Liver (tissue), 9 donors: ENCODE results near the gene OR10C1. TPM values are rescaled to one million over a fixed set of nuclear protein-coding genes. Genes with fewer than 3 reads are reported as not detected.

Experiments
- DNase-seq: peaks from one replicate; pipeline ENCODE4 v3.0.0-alpha.2; 2017; ENCODE audit warnings: low spot score
- H3K27ac ChIP-seq, 2 donors: one replicate each; pipeline ENCODE4 v1.7.0; 2013; ENCODE audit warnings: inconsistent platforms in 2 of 2, low read length in 2 of 2, control low read depth in 1 of 2, low read depth in 1 of 2, mild to moderate bottlenecking in 1 of 2
- H3K27me3 ChIP-seq, 4 donors: one replicate each; pipeline versions ENCODE4 v1.6.1 to v1.7.0; 2013; ENCODE audit warnings: low read length in 3 of 4, inconsistent platforms in 1 of 4, mild to moderate bottlenecking in 1 of 4, moderate library complexity in 1 of 4; ENCODE audit not compliant: control insufficient read depth in 4 of 4, insufficient read depth in 4 of 4
- H3K36me3 ChIP-seq, 4 donors: one replicate each; pipeline versions ENCODE4 v1.6.1 to v1.7.0; 2013; ENCODE audit warnings: low read length in 3 of 4, mild to moderate bottlenecking in 3 of 4, low read depth in 1 of 4, moderate library complexity in 1 of 4; ENCODE audit not compliant: control insufficient read depth in 4 of 4, insufficient read depth in 3 of 4
- H3K4me1 ChIP-seq, 4 donors: one replicate each; pipeline versions ENCODE4 v1.6.1 to v1.7.0; 2013; ENCODE audit warnings: low read length in 3 of 4, mild to moderate bottlenecking in 3 of 4, moderate library complexity in 1 of 4; ENCODE audit not compliant: control insufficient read depth in 4 of 4, insufficient read depth in 4 of 4
- H3K4me3 ChIP-seq, 3 donors: one replicate each; pipeline versions ENCODE4 v1.6.1 to v1.7.0; 2013; ENCODE audit warnings: low read length in 3 of 3, control low read depth in 1 of 3, low read depth in 1 of 3, mild to moderate bottlenecking in 1 of 3
- H3K9ac ChIP-seq, 2 donors: one replicate each; pipeline ENCODE4 v1.7.0; 2013; ENCODE audit warnings: low read length in 2 of 2, mild to moderate bottlenecking in 2 of 2, moderate library complexity in 2 of 2, control low read depth in 1 of 2, low read depth in 1 of 2
- H3K9me3 ChIP-seq, 4 donors: one replicate each; pipeline versions ENCODE4 v1.6.1 to v1.7.0; 2013; ENCODE audit warnings: low read length in 3 of 4; ENCODE audit not compliant: control insufficient read depth in 4 of 4
- ATF3 ChIP-seq: IDR thresholded peaks from 2 replicates; pipeline ENCODE4 v1.6.1; 2016; ENCODE audit warnings: antibody characterized with exemption
- EGR1 ChIP-seq, 2 donors: IDR thresholded peaks; 2 replicates each; pipeline ENCODE4 v1.6.1; 2016 to 2018; ENCODE audit warnings: antibody characterized with exemption in 2 of 2, low read depth in 2 of 2
- FOXA1 ChIP-seq: IDR thresholded peaks from 2 replicates; pipeline ENCODE4 v1.6.1; 2016; ENCODE audit warnings: antibody characterized with exemption
- FOXA2 ChIP-seq: IDR thresholded peaks from 2 replicates; pipeline ENCODE4 v1.6.1; 2016; ENCODE audit warnings: antibody characterized with exemption
- HNF4A ChIP-seq, 2 donors: conservative IDR thresholded peaks; 2 replicates each; pipeline ENCODE4 v1.6.1; 2016; ENCODE audit warnings: antibody characterized with exemption in 2 of 2, mild to moderate bottlenecking in 2 of 2
- HNF4G ChIP-seq: IDR thresholded peaks from 2 replicates; pipeline ENCODE4 v1.6.1; 2016; ENCODE audit warnings: antibody characterized with exemption
- JUND ChIP-seq, 2 donors: IDR thresholded peaks; 2 replicates each; pipeline ENCODE4 v1.6.1; 2016; ENCODE audit warnings: antibody characterized with exemption in 2 of 2
- MAX ChIP-seq: IDR thresholded peaks from 2 replicates; pipeline ENCODE4 v1.6.1; 2016; ENCODE audit warnings: antibody characterized with exemption
- NR2F2 ChIP-seq: IDR thresholded peaks from 2 replicates; pipeline ENCODE4 v1.6.1; 2016; ENCODE audit warnings: antibody characterized with exemption
- RAD21 ChIP-seq, 2 donors: IDR thresholded peaks; 2 replicates each; pipeline ENCODE4 v1.6.1; 2016; ENCODE audit warnings: antibody characterized with exemption in 2 of 2, mild to moderate bottlenecking in 2 of 2
- REST ChIP-seq: IDR thresholded peaks from 2 replicates; pipeline ENCODE4 v1.6.1; 2016; ENCODE audit warnings: antibody characterized with exemption, mild to moderate bottlenecking
- RXRA ChIP-seq, 2 donors: IDR thresholded peaks; 2 replicates each; pipeline ENCODE4 v1.6.1; 2017 to 2018; ENCODE audit warnings: antibody characterized with exemption in 2 of 2, mild to moderate bottlenecking in 1 of 2
- YY1 ChIP-seq: IDR thresholded peaks from 2 replicates; pipeline ENCODE4 v1.6.1; 2016; ENCODE audit warnings: antibody characterized with exemption, mild to moderate bottlenecking
- ZBTB33 ChIP-seq: IDR thresholded peaks from 2 replicates; pipeline ENCODE4 v1.6.1; 2016; ENCODE audit warnings: antibody characterized with exemption
- WGBS: extraction: QIAGEN DNeasy Blood & Tissue Kit; methylation state at CpG from one replicate; pipeline ENCODE4 v1.1.7; 2013; 5-methylcytosine and 5-hydroxymethylcytosine counted together
- polyA plus RNA-seq, 2 donors: library from polyadenylated mRNA; stranded (reverse) in 1 of 2; unstranded in 1 of 2; fragments of 200-250 nt in 1 of 2; fragments of >200 nt in 1 of 2; fragmentation: Nextera tagmentation in 1 of 2; extraction: Ambion mirVana in 1 of 2; gene quantifications; one replicate each; pipeline versions ENCODE4 v1.2.1 to v1.2.3, GENCODE V29; 2013 to 2015
- total RNA-seq, 2 donors: library from RNA; depleted of rRNA; stranded (reverse); fragments of >200 nt; gene quantifications; one replicate each; pipeline ENCODE4 v1.2.3, GENCODE V29; 2014
- donor health status: healthy.
- donor health status: healthy.
- donor health status: healthy.
- donor health status: healthy.
- donor health status: healthy.

The OR10C1 gene
- total and polyA plus RNA-seq, 4 donors: not detected

- peaks cover 0 to 6% (median 2%) of the 10 kb centered on the region in 4 donors for H3K4me1 ChIP-seq
- no peak for TF ChIP-seq HNF4A (conservative IDR thresholded peaks at IDR 0.05)
- no peak for TF ChIP-seq FOXA1
- TF ChIP-seq ZBTB33: no peak
- TF ChIP-seq REST: no peak
- TF ChIP-seq EGR1 (IDR thresholded peaks at IDR 0.05; ENCODE audit: low read depth in 2 of 2): no peak
- TF ChIP-seq YY1: no peak
- no peak for TF ChIP-seq NR2F2
- TF ChIP-seq ATF3: no peak
- TF ChIP-seq RAD21 (IDR thresholded peaks at IDR 0.05): no peak
- no peak for TF ChIP-seq MAX
- no peak for TF ChIP-seq JUND (IDR thresholded peaks at IDR 0.05)
- TF ChIP-seq RXRA (IDR thresholded peaks at IDR 0.05): no peak
- no peak for DNase-seq
- H3K9me3 ChIP-seq: no peaks in the 10 kb centered on the region
- H3K27me3 ChIP-seq: no peaks in the 10 kb centered on the region
- no peak overlapping the region for H3K4me3 ChIP-seq
- H3K36me3 ChIP-seq: no peaks in the 10 kb centered on the region
- H3K27ac ChIP-seq: no peak overlapping the region
- 94% methylated on average over 5 of the region's 5 CpGs for WGBS
- no peak overlapping the region for H3K9ac ChIP-seq
Measured at GRCh38 chr6:29478740-29479139, 39.6 kb downstream of the OR10C1 start.

- Histone ChIP-seq H3K9me3 (no peaks in the 10 kb centered on the region), H3K27ac (no peak overlapping the region), H3K36me3 (no peaks in the 10 kb centered on the region), H3K4me1 (peaks cover 0 to 9% (median 2%) of the 10 kb centered on the region in 4 donors), H3K27me3 (no peaks in the 10 kb centered on the region), H3K4me3 (no peak overlapping the region), H3K9ac (no peak overlapping the region)
- TF ChIP-seq FOXA1 (no peak), HNF4G (no peak), NR2F2 (no peak), ZBTB33 (no peak), ATF3 (no peak), FOXA2 (no peak)
- 66% methylated on average over 2 of the region's 2 CpGs for WGBS
- no peak for DNase-seq
Measured at GRCh38 chr6:29479560-29479959, 40.5 kb downstream of the OR10C1 start.
